ENCODE results near the gene POU4F3. TPM values are rescaled to one million over a fixed set of nuclear protein-coding genes. Genes with fewer than 3 reads are reported as not detected.

POU4F3 gene
- total and polyA plus RNA-seq, 2 of the 8 experiments (the other 6 are each of a cell fraction or from before 2014, with no cell fraction given) = 0.09 TPM; not detected in 1

DNA sequence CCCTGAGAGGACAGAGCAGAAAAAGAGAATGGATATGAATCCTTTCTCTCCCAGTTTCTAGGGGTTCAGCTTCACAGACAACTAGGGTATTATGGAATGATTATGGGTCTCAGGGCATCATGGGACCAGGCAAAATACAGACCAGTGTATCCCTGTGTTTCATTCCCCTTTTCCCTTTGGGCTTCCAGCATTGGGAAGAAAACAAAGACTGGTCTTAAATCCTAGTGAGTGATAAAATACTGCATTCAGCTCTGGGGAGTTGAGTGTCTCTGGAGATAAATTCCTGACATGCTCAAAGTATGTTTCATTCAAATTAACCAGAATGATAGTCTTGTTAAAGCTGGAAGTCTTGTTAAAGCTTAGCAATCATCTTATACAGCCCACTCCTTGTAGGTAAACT lies 2.4 kb upstream of the POU4F3 start:
- H4K91ac ChIP-seq (replicated peaks; ENCODE audit: insufficient read length, low read length) = no peak overlapping the region
- DNase-seq (ENCODE audit: low read depth in 1 of 2, low spot score in 2 of 2) = no peak
- no peak overlapping the region for H2BK15ac ChIP-seq (ENCODE audit: low read length)
- no peak overlapping the region for H3K23ac ChIP-seq (ENCODE audit: insufficient read length)
- TF ChIP-seq POU5F1 (IDR thresholded peaks at IDR 0.05; ENCODE audit: low read depth, low read length) (no peak), TAF7 (optimal IDR thresholded peaks at IDR 0.05; ENCODE audit: borderline replicate concordance, low read depth, low read length) (no peak)
- H3K27ac ChIP-seq (ENCODE audit: low read depth, low read length) = no peak overlapping the region
- peaks cover 5 to 31% (median 23%) of the 10 kb centered on the region in 4 experiments for H3K4me1 ChIP-seq (replicated peaks in 1 of 4; ENCODE audit: control insufficient read depth in 3 of 4, insufficient read depth in 4 of 4, low read length in 3 of 4)
- H3K9me3 ChIP-seq (ENCODE audit: insufficient read depth in 2 of 2, low read depth in 1 of 2, low read length in 1 of 2) = no peaks in the 10 kb centered on the region
- ChIA-PET CTCF (ENCODE audit: partially characterized antibody) (interaction anchor here (0.7 kb wide), 1 partner anchor 21 kb away, joined by 3 read pairs; no protein-coding TSS in a partner anchor), POLR2A (ENCODE audit: partially characterized antibody) (interaction anchor here (1.0 kb wide), 1 partner anchor 9 kb away, joined by 3 read pairs; no protein-coding TSS in a partner anchor)
- H3K9ac ChIP-seq (replicated peaks in 1 of 4; ENCODE audit: extremely low read depth in 1 of 4, low read depth in 3 of 4, low read length in 3 of 4) = no peak overlapping the region
- H3K23me2 ChIP-seq (ENCODE audit: low read depth, low read length) = peaks cover 14% of the 10 kb centered on the region; the same call in 1 of the 2 replicates
- no peak overlapping the region for H3K14ac ChIP-seq (ENCODE audit: insufficient read length)
- no peak overlapping the region for H2BK120ac ChIP-seq (replicated peaks; ENCODE audit: low read depth, low read length)
- no peak overlapping the region for H3K18ac ChIP-seq (ENCODE audit: extremely low read depth, low read length)
- no peak overlapping the region for H2BK20ac ChIP-seq (ENCODE audit: low read length)
- no peak overlapping the region; a peak in 1 of 4 replicates for H3K4me2 ChIP-seq (ENCODE audit: insufficient read depth in 1 of 2, low read depth in 2 of 2, low read length in 2 of 2)
- no peak overlapping the region for H2AK5ac ChIP-seq (ENCODE audit: low read depth, low read length)
- peaks cover 14 to 40% of the 10 kb centered on the region in 2 experiments for H4K20me1 ChIP-seq (replicated peaks in 1 of 2; ENCODE audit: control insufficient read depth in 1 of 2, insufficient read depth in 2 of 2, low read length in 2 of 2)
- peaks cover 0 to 5% (median 0%) of the 10 kb centered on the region in 4 experiments; a peak in 1 of 8 replicates for H3K36me3 ChIP-seq (ENCODE audit: control insufficient read depth in 2 of 4, insufficient read depth in 4 of 4, low read length in 3 of 4)
- H3K56ac ChIP-seq (replicated peaks; ENCODE audit: insufficient read length, low read depth, low read length) = no peak overlapping the region
- H2BK5ac ChIP-seq (ENCODE audit: low read depth, low read length) = no peak overlapping the region
- H2BK12ac ChIP-seq (ENCODE audit: low read depth, low read length) = no peak overlapping the region
- H3K79me2 ChIP-seq (ENCODE audit: control insufficient read depth in 1 of 2, insufficient read depth in 2 of 2, low read length in 2 of 2) = no peaks in the 10 kb centered on the region
- no peak for FAIRE-seq
- no peak overlapping the region for H4K8ac ChIP-seq (ENCODE audit: extremely low read depth, insufficient read depth, low read length)
- H3K27me3 ChIP-seq (replicated peaks in 1 of 4; ENCODE audit: control insufficient read depth in 3 of 4, extremely low read depth in 1 of 4, insufficient read depth in 3 of 4, low read length in 3 of 4) = peaks cover 91 to 99% (median 94%) of the 10 kb centered on the region in 4 experiments
- no peak overlapping the region for H2AFZ ChIP-seq (ENCODE audit: low read length)
- H3K79me1 ChIP-seq (ENCODE audit: low read depth, low read length) = no peaks in the 10 kb centered on the region
- no peak overlapping the region for H3K4me3 ChIP-seq (ENCODE audit: extremely low read depth in 1 of 4, insufficient read depth in 2 of 4, low read depth in 3 of 4, low read length in 4 of 4)
- H4K5ac ChIP-seq (ENCODE audit: insufficient read length, low read depth, low read length) = no peak overlapping the region
- H3K4ac ChIP-seq (replicated peaks; ENCODE audit: insufficient read length, low read depth, low read length) = no peak overlapping the region

Measured in H1 (cell line).